ENCODE data around the gene U2AF1L4.
A peak's percentile ranks its signal among the peaks of the same experiment; 100 is the strongest.

U2AF1L4 gene

DNA sequence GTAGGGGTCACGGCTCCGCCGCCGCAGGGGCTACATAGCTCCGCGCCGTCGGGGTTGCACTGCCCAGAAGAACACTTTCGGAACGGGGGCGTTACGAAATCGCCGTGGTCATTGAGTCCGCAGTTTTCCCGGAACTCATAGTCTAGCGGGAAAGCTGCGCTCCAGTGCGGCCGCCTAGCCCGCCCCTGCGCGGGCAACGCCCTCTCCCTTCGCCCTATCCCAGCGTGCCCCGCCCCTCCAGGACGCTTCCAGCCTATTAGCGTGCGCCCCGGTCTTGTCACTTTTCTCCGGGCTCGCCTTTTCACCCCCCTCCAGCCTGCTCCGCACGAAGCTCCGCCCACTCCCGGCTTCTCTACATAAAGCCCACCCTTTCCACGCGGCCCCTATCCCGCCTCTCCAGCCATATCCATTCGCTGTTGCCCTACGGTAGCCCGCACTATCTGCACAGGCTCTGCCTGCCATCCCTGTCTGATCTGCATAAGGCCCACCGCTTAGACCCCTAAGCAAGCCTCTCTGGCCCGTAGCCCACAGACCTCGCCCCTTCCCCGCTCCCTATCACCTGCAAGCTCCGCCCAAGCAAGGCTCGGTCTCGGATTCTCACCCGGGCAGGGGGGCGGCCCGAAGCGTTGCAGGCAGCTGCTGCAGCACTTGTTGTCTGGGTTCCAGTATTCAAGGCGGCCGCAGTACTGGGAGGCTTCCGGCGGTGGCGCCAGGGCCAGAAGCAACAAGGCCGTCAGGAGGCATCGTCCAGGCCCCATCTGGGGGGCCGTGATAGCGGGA lies 4.6 kb downstream of the U2AF1L4 start:
- peak; percentile 99 for DNase-seq (ENCODE audit: low spot score)

DNA sequence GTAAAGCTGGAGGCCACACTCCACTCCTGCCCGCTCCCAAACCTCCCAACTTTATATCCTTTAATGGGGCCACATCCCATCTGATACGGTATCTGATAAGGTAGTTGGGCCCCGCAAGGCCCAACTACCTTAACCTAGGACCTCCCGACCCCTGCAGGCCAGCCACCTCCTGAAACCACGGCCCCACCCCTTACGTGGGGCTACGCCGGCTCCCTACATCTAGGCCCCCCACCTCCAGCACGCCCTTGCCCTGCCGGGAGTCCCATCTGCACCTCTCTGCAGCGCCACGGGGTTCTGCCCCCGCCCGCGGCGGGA lies 5.2 kb downstream of the U2AF1L4 start:
- no peak for DNase-seq (ENCODE audit: low spot score)

GRCh38 chr19:35739275-35740107 lies 5.7 kb downstream of the U2AF1L4 start:
- DNase-seq (ENCODE audit: low spot score), result no peak

DNA sequence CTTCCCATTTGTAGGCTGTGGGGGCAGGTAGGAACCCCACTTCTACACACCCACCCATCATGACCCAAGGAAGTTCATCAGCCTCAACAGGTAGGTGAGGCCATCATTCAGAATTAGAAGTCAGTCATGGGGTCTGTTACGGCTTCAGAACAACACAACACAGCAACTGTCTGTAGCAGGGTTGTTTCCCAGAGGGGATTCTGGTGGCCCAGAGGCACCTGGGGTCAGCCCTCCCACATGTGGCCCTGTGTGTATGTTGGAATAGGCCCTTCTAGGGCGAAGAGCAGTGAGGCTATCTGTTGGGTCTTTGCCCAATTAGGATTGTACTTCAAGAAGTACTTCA lies 6.4 kb downstream of the U2AF1L4 start:
- DNase-seq (ENCODE audit: low spot score), result no peak

GRCh38 chr19:35738021-35738886 lies 7.0 kb downstream of the U2AF1L4 start:
- DNase-seq (ENCODE audit: low spot score), result no peak

GRCh38 chr19:35736913-35737886 lies 8.0 kb downstream of the U2AF1L4 start:
- no peak for DNase-seq (ENCODE audit: low spot score)

DNA sequence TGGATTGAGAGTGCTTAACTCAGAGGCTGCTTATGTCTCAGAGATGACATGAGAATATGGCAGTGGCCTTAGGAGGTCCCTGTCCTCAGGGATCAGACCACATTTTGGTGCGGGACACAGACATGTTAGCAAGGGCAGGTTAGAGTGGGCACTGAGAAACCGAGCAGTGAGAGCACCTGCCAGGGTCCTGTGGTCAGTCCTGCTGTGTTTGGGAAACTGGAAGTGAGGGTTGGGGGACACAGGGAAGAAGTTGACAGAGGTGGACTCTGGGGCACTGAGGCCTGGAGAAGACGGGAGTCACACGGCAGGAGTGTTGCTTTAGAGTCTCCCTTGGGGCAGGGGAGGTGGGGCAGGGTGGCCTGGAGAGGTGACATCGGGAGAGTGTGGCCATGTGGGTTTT lies 10.3 kb downstream of the U2AF1L4 start:
- DNase-seq (ENCODE audit: low spot score), result no peak

DNA sequence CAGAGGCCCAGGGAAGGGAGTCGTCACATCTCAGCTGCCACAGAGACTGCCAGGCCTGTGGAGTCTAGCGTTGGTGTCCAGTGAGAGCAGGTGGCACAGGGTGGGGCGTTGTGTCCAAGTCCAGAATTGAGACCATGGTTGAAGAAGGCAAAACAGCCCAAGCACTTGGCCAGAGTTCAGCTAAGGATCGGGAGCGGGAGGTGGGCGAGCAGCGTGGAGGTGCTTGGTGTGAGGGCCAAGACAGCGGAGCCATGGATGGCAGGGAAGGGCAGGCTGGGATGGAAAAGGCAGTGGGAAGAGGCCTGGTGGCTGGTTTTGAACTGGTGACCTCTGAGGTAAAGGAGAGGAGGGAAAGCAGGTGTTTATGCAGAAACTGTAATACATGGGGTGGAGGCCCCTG lies 10.9 kb downstream of the U2AF1L4 start:
- DNase-seq (ENCODE audit: low spot score), result no peak

DNA sequence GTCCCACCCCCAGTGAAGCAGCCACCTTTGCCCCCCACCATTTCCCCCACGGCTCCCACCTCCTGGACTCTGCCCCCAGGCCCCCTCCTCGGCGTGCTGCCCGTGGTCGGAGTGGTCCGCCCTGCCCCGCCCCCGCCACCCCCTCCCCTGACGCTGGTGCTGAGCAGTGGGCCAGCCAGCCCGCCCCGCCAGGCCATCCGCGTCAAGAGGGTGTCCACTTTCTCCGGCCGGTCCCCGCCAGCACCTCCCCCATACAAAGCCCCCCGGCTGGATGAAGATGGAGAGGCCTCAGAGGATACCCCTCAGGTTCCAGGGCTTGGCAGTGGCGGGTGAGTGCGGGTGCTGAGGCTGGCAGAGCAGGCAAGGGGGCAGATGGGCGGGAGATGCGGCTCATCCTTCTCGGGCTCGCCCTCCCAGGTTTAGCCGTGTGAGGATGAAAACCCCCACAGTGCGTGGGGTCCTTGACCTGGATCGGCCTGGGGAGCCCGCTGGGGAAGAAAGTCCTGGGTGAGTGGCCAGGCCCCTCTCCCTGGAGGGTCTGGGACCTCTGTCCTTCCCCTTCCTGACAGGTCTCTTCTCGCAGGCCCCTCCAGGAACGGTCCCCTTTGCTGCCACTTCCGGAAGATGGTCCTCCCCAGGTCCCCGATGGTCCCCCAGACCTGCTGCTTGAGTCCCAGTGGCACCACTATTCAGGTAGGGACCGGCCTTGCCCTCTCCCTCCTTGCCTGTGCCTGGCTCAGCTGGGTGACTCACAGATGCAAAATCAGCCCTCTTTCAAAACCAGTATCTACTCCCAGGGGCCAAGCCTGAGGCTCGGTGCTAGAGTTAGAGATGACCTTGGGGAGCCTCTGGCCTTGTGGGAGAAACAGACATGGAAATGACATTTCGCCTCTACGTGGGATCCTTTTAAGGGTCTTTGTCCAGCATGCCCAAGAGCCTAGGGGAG lies 11.8 kb downstream of the U2AF1L4 start:
- no peak for DNase-seq (ENCODE audit: low spot score)

DNA sequence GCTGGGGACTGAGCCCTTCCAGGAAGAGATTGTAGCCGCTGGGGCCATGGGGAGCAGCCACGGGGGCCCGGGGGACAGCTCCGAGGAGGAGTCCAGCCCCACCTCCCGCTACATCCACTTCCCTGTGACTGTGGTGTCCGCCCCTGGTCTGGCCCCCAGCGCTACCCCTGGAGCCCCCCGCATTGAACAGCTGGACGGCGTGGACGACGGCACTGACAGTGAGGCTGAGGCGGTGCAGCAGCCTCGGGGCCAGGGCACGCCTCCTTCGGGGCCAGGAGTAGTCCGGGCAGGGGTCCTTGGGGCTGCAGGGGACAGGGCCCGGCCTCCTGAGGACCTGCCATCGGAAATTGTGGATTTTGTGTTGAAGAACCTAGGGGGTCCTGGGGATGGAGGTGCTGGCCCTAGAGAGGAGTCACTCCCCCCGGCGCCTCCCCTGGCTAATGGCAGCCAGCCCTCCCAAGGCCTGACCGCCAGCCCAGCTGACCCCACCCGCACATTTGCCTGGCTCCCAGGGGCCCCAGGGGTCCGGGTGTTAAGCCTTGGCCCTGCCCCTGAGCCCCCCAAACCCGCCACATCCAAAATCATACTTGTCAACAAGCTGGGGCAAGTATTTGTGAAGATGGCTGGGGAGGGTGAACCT lies 12.6 kb downstream of the U2AF1L4 start:
- no peak for DNase-seq (ENCODE audit: low spot score)

DNA sequence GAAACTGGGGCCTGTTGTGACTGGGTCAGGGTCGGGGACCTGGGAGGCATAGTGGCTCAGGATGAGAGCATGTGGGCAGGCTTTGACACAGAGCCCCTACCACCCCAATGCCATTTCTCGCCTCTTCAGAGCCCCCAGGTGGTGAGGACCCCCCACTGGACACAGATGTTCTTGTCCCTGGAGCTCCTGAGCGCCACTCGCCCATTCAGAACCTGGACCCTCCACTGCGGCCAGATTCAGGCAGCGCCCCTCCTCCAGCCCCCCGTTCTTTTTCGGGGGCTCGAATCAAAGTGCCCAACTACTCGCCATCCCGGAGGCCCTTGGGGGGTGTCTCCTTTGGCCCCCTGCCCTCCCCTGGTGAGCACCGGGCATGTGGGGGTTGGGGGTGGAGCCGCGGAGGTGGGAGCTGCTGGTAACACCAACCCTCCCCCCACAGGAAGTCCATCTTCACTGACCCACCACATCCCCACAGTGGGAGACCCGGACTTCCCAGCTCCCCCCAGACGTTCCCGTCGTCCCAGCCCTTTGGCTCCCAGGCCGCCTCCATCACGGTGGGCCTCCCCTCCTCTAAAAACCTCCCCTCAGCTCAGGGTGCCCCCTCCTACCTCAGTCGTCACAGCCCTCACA lies 13.3 kb downstream of the U2AF1L4 start:
- no peak for DNase-seq (ENCODE audit: low spot score)

- no peak for DNase-seq (ENCODE audit: low spot score)
Observed at GRCh38 chr19:35731353-35731752, 13.9 kb downstream of the U2AF1L4 start.

- DNase-seq (ENCODE audit: low spot score), result no peak
Observed at GRCh38 chr19:35730326-35730725, 14.9 kb downstream of the U2AF1L4 start.

- DNase-seq (ENCODE audit: low spot score), result no peak
Observed at GRCh38 chr19:35729763-35730162, 15.5 kb downstream of the U2AF1L4 start.

DNA sequence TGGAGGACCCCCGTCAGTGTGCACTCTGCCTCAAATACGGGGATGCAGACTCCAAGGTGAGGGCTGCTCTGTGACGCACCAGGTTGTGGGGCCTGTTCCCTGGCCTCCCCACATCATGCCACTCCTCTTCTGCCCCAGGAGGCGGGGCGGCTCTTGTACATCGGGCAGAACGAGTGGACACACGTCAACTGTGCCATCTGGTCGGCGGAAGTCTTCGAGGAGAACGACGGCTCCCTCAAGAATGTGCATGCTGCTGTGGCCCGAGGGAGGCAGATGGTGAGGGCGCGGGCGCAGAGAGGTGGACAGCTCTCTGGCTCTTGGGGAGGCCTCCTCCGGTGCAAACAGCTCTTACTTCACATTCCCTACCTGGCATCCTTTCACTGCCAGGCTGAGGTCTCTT lies 16.2 kb downstream of the U2AF1L4 start:
- no peak for DNase-seq (ENCODE audit: low spot score)

- DNase-seq (ENCODE audit: low spot score), result no peak
Observed at GRCh38 chr19:35727956-35728706, 17.1 kb downstream of the U2AF1L4 start.

DNA sequence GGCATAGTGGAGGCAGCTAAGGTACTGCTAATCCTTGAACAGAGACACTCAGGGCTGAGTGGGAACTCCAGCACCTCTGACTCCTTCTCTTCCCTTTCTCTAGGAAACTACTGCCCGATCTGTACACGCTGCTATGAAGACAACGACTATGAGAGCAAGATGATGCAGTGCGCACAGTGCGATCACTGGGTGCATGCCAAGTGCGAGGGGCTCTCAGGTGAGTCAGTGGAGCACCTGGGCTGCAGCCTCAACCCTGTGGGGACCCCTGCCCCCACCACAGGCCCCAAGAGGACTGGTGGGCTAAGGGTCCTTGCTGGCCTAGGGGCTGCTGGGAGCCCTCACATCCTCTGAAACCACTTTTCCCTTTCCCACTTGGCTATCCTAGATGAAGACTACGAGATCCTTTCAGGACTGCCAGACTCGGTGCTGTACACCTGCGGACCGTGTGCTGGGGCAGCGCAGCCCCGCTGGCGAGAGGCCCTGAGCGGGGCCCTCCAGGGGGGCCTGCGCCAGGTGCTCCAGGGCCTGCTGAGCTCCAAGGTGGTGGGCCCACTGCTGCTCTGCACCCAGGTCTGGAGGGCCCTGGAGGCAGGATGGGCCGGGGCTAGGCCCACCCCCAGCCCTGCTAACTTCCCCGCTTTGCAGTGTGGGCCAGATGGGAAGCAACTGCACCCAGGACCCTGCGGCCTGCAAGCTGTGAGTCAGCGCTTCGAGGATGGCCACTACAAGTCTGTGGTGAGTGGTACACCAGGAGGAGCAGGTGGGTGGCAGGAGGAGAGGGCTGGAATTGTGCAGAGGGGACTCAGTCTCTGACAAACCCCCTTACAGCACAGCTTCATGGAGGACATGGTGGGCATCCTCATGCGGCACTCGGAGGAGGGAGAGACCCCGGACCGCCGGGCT lies 17.9 kb downstream of the U2AF1L4 start:
- DNase-seq (ENCODE audit: low spot score), result no peak

Data from AG08395 (cell line).